Measurements from ENCODE around the gene ZNF443. TPM values are rescaled to one million over a fixed set of nuclear protein-coding genes. Genes with fewer than 3 reads are reported as not detected.
"Not testable (repeated sequence)": the region's sequence is repeated elsewhere in the genome, so short reads cannot be mapped to it uniquely, and the experiment has no call there.

ZNF443 gene
- 1 to 10 TPM; 2.3 to 6.5 (median 2.7) TPM for total RNA-seq

GRCh38 chr19:12440541-12441316 lies at the start of gene ZNF443:
TSS of gene ZNF443 (minus strand) at chr19:12441021. CDS start at chr19:12440914, 107 bp downstream.
- TF ChIP-seq, protein P1, sequence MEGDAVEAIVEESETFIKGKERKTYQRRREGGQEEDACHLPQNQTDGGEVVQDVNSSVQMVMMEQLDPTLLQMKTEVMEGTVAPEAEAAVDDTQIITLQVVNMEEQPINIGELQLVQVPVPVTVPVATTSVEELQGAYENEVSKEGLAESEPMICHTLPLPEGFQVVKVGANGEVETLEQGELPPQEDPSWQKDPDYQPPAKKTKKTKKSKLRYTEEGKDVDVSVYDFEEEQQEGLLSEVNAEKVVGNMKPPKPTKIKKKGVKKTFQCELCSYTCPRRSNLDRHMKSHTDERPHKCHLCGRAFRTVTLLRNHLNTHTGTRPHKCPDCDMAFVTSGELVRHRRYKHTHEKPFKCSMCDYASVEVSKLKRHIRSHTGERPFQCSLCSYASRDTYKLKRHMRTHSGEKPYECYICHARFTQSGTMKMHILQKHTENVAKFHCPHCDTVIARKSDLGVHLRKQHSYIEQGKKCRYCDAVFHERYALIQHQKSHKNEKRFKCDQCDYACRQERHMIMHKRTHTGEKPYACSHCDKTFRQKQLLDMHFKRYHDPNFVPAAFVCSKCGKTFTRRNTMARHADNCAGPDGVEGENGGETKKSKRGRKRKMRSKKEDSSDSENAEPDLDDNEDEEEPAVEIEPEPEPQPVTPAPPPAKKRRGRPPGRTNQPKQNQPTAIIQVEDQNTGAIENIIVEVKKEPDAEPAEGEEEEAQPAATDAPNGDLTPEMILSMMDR (IDR thresholded peaks at IDR 0.05), result no peak
- peak; percentile 98 for DNase-seq (ENCODE audit: low spot score)
- peak; percentile 100 for ATAC-seq (ENCODE audit: low FRiP score)

DNA sequence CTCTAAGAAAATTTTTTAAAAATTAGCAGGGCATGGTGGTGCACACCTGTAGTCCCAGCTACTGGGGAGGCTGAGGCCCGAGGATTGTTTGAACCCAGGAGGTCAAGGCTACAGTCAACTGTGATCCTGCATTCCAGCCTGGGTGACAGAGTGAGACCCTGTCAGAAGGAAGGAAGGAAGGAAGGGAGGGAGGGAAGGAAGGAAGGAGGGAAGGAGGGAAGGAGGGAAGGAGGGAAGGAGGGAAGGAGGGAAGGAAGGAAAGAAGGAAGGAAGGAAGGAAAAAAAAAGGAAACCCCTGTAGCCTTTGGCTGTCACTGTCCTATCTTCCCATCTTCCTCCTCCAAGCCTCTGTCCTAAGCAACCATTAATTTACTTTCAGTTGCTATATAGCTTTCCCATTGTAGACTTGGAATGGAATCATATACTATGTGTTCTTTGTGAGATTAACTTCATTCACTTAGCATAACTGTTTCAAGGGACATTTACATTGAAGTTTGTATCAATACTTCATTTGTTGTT lies 45.5 kb upstream of the ZNF443 start:
- not testable (repeated sequence) for DNase-seq (ENCODE audit: low spot score); ATAC-seq (ENCODE audit: low FRiP score)

GRCh38 chr19:12485571-12485970 lies 44.8 kb upstream of the ZNF443 start:
- no peak for DNase-seq (ENCODE audit: low spot score)
- TF ChIP-seq, protein P1 (IDR thresholded peaks at IDR 0.05), result no peak

DNA sequence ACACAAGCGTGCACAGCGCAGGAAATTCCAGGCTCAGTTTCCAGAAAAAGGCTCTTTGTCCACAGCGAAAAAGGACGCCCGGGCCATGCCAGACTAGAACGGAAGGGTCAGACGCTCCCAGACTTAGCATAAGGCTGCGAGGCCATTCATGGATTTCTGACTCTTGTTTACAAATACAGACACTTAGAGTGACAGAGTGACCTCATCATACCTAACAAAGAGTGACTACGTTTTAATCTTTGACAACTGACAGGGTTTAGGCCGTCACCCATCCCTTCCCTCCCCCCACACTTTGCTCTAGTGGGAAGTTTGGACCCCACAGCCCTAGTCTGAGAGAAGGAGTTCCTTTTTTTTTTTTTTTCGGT lies 44.2 kb upstream of the ZNF443 start:
- DNase-seq (ENCODE audit: low spot score), result no peak
- peak; percentile 38 for ATAC-seq (ENCODE audit: low FRiP score)
- TF ChIP-seq, protein P1 (IDR thresholded peaks at IDR 0.05), result no peak

More at GRCh38 chr19:12485571-12485970, 44.8 kb upstream of the ZNF443 start:
- no peak for ATAC-seq (ENCODE audit: low FRiP score)

- TF ChIP-seq, protein P1 (IDR thresholded peaks at IDR 0.05), result no peak
- peak; percentile 93 for DNase-seq (ENCODE audit: low spot score)
- peak; percentile 95 for ATAC-seq (ENCODE audit: low FRiP score)
Measured at GRCh38 chr19:12484371-12485051, 43.7 kb upstream of the ZNF443 start, which contains the start of gene ZNF709. TSS of gene ZNF709 (minus strand) at chr19:12484816. CDS start at chr19:12484657, 159 bp downstream.

- ATAC-seq (ENCODE audit: low FRiP score) (no peak), DNase-seq (ENCODE audit: low spot score) (no peak)
- TF ChIP-seq, protein P1 (IDR thresholded peaks at IDR 0.05), result no peak
Measured at GRCh38 chr19:12484011-12484370, 43.2 kb upstream of the ZNF443 start.

DNA sequence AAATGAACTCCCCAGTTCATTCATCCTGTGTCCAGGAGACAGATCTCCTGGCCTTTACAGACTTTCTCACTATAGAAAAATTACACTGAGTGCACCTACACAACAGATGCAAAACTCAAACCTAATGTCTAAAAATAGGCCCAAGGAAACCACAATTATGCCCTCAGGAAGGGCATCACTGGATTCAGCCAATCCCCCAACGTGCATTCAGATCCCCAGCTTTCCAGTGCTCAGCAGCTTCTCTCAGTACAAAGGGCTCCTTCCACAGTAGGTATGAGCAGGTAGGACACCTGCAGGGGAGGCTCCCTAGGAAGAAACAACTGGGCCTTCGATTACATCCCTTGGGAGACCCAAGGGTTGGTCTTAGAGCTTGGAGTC lies 41.7 kb upstream of the ZNF443 start:
- TF ChIP-seq, protein P1 (IDR thresholded peaks at IDR 0.05), result no peak
- ATAC-seq (ENCODE audit: low FRiP score) (no peak), DNase-seq (ENCODE audit: low spot score) (no peak)
